Bronchial epithelial cell (primary cell): ENCODE data around the gene NOS1AP. TPM values are rescaled to one million over a fixed set of nuclear protein-coding genes. Genes with fewer than 3 reads are reported as not detected.

Experiments used
- DNase-seq: peaks from one replicate; pipeline ENCODE4 v3.0.0-alpha.2; 2010; ENCODE audit warnings: low read depth
- FAIRE-seq: peaks from 2 replicates; lab custom pipeline; 2011; peaks lifted over from hg19 to GRCh38; lab: Jason Lieb, UNC
- H3K27me3 ChIP-seq: 2 replicates; pipeline ENCODE4 v1.5.1; 2011; ENCODE audit warnings: low read length; ENCODE audit not compliant: control insufficient read depth, insufficient read depth
- H3K36me3 ChIP-seq: 2 replicates; pipeline ENCODE4 v1.5.1; 2011; ENCODE audit warnings: low read length; ENCODE audit not compliant: control insufficient read depth, insufficient read depth
- H3K4me3 ChIP-seq: 2 replicates; pipeline ENCODE4 v1.5.1; 2011; ENCODE audit warnings: mild to moderate bottlenecking, low read depth, low read length, control low read depth
- total RNA-seq: library from RNA; depleted of rRNA; stranded (reverse); fragments of >200 nt; gene quantifications from 2 replicates; pipeline ENCODE4 v1.2.1, GENCODE V29; 2014
- TF ChIP-seq, protein P1 (sequence below): IDR thresholded peaks from 2 replicates; pipeline ENCODE4 v1.5.1; 2011; ENCODE audit warnings: mild to moderate bottlenecking, moderate library complexity, low read length, control low read depth, inconsistent platforms; ENCODE audit not compliant: insufficient read depth, severe bottlenecking

NOS1AP gene
- total RNA-seq, result 0.26 and 1.3 TPM in 2 replicates

DNA sequence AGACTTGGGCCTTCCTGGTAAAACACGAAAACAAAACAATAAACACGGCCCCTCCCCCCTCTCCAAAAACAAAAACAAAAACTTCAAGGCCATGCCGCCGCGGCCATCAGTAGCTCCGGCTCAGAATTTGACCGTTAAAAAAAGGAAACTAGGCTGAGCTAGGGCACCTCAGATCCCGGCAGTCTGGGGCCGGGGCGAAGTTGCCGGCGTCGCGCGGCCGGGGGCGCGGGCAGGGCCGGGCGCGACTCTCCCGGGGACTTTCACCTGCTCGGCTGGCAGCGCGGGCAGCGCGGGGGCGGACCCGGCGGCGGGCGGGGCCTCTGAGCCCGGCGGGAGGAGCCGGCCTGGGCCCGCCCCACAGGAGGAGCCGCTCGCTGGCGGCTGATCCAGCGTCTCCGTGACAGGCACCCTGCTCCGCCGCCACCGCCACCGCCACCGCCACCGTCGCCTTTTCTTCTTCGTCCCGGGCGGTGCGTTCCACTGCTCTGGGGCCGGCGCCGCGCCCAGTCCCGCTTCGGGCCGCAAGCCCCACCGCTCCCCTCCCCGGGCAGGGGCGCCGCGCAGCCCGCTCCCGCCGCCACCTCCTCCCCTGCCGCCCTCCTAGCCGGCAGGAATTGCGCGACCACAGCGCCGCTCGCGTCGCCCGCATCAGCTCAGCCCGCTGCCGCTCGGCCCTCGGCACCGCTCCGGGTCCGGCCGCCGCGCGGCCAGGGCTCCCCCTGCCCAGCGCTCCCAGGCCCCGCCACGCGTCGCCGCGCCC, at the start of gene NOS1AP:
NOS1AP (plus strand) TSS at position 358 of the 760 bp plus-strand sequence. CDS start 487 bp downstream, outside the sequence.
- no peak for FAIRE-seq
- Histone ChIP-seq H3K4me3 (peak within 1 kb of the TSS; percentile 49), H3K27me3 (peaks cover 5% of the 10 kb centered on the region), H3K36me3 (no peaks in the 10 kb centered on the region)
- TF ChIP-seq, protein P1, sequence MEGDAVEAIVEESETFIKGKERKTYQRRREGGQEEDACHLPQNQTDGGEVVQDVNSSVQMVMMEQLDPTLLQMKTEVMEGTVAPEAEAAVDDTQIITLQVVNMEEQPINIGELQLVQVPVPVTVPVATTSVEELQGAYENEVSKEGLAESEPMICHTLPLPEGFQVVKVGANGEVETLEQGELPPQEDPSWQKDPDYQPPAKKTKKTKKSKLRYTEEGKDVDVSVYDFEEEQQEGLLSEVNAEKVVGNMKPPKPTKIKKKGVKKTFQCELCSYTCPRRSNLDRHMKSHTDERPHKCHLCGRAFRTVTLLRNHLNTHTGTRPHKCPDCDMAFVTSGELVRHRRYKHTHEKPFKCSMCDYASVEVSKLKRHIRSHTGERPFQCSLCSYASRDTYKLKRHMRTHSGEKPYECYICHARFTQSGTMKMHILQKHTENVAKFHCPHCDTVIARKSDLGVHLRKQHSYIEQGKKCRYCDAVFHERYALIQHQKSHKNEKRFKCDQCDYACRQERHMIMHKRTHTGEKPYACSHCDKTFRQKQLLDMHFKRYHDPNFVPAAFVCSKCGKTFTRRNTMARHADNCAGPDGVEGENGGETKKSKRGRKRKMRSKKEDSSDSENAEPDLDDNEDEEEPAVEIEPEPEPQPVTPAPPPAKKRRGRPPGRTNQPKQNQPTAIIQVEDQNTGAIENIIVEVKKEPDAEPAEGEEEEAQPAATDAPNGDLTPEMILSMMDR, result no peak
- DNase-seq, result peak; percentile 39

DNA sequence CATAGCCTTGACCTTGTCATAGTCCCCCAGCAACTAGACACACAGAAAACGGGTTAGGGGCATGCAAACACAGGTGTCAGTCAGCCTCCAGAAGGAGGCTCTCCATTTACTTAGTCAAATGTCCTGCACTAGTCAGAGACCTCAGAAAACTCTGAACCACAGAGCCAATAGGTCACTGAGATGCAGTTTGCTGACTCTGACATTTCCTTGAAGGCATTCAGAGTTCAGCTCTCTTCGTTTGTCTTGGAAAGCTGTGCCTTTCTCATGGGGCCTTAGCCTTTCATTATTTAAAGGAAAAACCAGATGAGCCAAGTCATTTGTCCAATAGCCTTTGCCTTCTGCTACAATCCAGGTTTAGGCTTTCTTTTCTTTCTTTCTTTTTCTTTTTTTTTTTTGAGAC, 49.3 kb upstream of the NOS1AP start:
- DNase-seq (no peak), FAIRE-seq (no peak)
- Histone ChIP-seq H3K4me3 (no peak overlapping the region), H3K27me3 (peaks cover 9% of the 10 kb centered on the region), H3K36me3 (no peaks in the 10 kb centered on the region)
- TF ChIP-seq, protein P1, result no peak

DNA sequence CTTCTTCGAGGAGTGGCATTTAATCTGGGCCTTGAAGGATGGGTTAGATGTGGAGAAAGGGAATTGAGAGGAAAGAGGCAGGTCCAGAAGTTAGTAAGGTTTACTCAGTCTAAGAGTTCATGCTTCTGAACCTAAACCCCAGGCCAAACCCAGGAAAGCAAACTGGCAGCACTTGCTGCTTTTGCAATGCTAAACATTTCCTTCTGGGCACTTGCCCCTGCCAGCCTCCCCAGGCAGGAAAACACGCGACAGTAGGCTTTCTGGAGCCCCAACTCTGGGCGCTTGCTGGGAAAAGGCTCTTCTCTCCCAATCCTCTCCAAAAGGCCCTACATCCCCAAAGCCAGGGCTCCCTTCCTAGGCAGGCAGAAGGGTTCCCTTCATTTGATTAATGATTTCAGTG, 48.4 kb upstream of the NOS1AP start:
- no peak for FAIRE-seq
- H3K27me3 ChIP-seq, result peaks cover 9% of the 10 kb centered on the region
- no peaks in the 10 kb centered on the region for H3K36me3 ChIP-seq
- no peak for DNase-seq
- TF ChIP-seq, protein P1, result no peak
- no peak overlapping the region for H3K4me3 ChIP-seq

DNA sequence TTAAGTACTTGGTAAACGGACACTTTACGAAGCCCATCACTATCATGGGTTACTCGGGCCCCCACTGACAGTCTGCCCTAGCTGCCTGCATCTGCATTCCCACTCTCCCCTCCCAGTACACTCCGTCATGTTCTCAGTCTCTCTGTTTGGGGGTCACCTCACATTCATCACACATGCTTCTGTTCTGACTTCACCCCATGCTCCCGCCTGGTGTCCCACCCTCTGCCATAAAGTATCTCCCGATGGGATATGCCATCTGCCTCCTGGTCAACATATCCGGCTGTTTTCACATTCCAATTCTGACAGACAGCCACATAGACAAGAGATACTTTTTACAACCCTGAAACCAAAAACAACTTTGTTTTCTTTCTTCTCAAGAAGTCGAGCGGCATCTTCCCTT, 46.9 kb upstream of the NOS1AP start:
- FAIRE-seq, result no peak
- peaks cover 9% of the 10 kb centered on the region for H3K27me3 ChIP-seq
- TF ChIP-seq, protein P1, result no peak
- no peak for DNase-seq
- no peak overlapping the region for H3K4me3 ChIP-seq
- no peaks in the 10 kb centered on the region for H3K36me3 ChIP-seq

DNA sequence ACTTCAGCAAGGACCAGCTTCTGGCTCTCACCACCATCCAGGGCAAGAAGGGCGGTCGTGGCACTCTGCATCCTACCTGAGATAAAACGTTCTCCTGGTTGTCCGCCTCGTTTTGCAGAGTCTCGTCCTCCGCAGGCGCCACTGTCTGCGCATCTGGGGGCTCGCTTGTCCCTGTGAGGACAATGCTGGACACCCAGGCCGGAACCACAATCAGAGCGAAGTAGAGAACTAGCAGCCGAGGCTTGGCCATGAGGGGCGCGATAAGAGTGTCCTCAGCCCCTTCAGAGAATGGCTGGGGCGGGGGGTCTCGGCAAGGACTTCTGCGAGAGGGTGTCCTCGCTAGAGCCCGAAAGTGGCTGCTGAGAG, 46.3 kb upstream of the NOS1AP start:
- Histone ChIP-seq H3K27me3 (peaks cover 9% of the 10 kb centered on the region), H3K36me3 (no peaks in the 10 kb centered on the region), H3K4me3 (no peak overlapping the region)
- no peak for DNase-seq
- TF ChIP-seq, protein P1, result no peak
- no peak for FAIRE-seq
